Neural progenitor cell (in vitro differentiated cells): Measurements from ENCODE around the gene MS4A4A. TPM values are rescaled to one million over a fixed set of nuclear protein-coding genes. Genes with fewer than 3 reads are reported as not detected.

Experiments used
- DNase-seq: peaks from one replicate; pipeline ENCODE4 v3.0.0-alpha.2; 2016; ENCODE audit warnings: low spot score
- H2AFZ ChIP-seq: fragments of 200-600 bp; sonication (generic); replicated peaks from 2 replicates; pipeline ENCODE4 v1.6.1; 2016; ENCODE audit warnings: antibody characterized with exemption
- H3F3A ChIP-seq: fragments of 200-600 bp; sonication (generic); 2 replicates; pipeline ENCODE4 v1.6.1; 2016; ENCODE audit warnings: antibody characterized with exemption, low read depth
- H3K27ac ChIP-seq: fragments of 200-600 bp; sonication (generic); 2 replicates; pipeline ENCODE4 v1.5.1; 2016; ENCODE audit warnings: mild to moderate bottlenecking
- H3K27me3 ChIP-seq: fragments of 200-600 bp; sonication (generic); 2 replicates; pipeline ENCODE4 v1.6.1; 2016; ENCODE audit warnings: mild to moderate bottlenecking, moderate library complexity
- H3K36me3 ChIP-seq: fragments of 200-600 bp; sonication (generic); 2 replicates; pipeline ENCODE4 v1.5.1; 2016
- H3K4me1 ChIP-seq: fragments of 200-600 bp; sonication (generic); 2 replicates; pipeline ENCODE4 v1.6.1; 2016; ENCODE audit warnings: mixed run types
- H3K4me2 ChIP-seq: fragments of 200-600 bp; sonication (generic); 2 replicates; pipeline ENCODE4 v1.6.1; 2016
- H3K4me3 ChIP-seq: fragments of 200-600 bp; sonication (generic); 2 replicates; pipeline ENCODE4 v1.5.1; 2016
- H3K79me2 ChIP-seq: fragments of 200-600 bp; sonication (generic); 2 replicates; pipeline ENCODE4 v1.6.1; 2016; ENCODE audit warnings: low read depth
- H3K9ac ChIP-seq: fragments of 200-600 bp; sonication (generic); 2 replicates; pipeline ENCODE4 v1.6.1; 2016
- H3K9me3 ChIP-seq: fragments of 200-600 bp; sonication (generic); 2 replicates; pipeline ENCODE4 v1.5.1; 2016; ENCODE audit warnings: low read depth
- H4K20me1 ChIP-seq: fragments of 200-600 bp; sonication (generic); 2 replicates; pipeline ENCODE4 v1.6.1; 2016; ENCODE audit warnings: low read depth
- H3K27ac Mint-ChIP-seq: 3 replicates; pipeline ENCODE4 v1.8.0; 2021; ENCODE audit warnings: mixed read lengths
- H3K27me3 Mint-ChIP-seq: 2 replicates; pipeline ENCODE4 v1.8.0; 2022; ENCODE audit warnings: low read depth, mild to moderate bottlenecking, inconsistent platforms, moderate library complexity, mixed read lengths; ENCODE audit not compliant: insufficient read depth
- H3K36me3 Mint-ChIP-seq: 3 replicates; pipeline ENCODE4 v1.8.0; 2021; ENCODE audit warnings: mixed read lengths
- H3K4me1 Mint-ChIP-seq: 3 replicates; pipeline ENCODE4 v1.8.0; 2021; ENCODE audit warnings: mixed read lengths
- H3K4me3 Mint-ChIP-seq: 3 replicates; pipeline ENCODE4 v1.8.0; 2021; ENCODE audit warnings: mild to moderate bottlenecking, moderate library complexity, mixed read lengths
- H3K9me3 Mint-ChIP-seq: 3 replicates; pipeline ENCODE4 v1.8.0; 2020; ENCODE audit warnings: mixed read lengths
- CTCF ChIP-seq: fragments of 200-600 bp; sonication (generic); IDR thresholded peaks from 2 replicates; pipeline ENCODE4 v1.5.1; 2017; ENCODE audit warnings: antibody characterized with exemption, mild to moderate bottlenecking
- EZH2 ChIP-seq: fragments of 200-600 bp; sonication (generic); IDR thresholded peaks from 2 replicates; pipeline ENCODE4 v1.6.1; 2017; ENCODE audit warnings: antibody characterized with exemption, mild to moderate bottlenecking, moderate library complexity
- EZH2phosphoT487 ChIP-seq: fragments of 200-600 bp; sonication (generic); IDR thresholded peaks from 2 replicates; pipeline ENCODE4 v1.6.1; 2017; ENCODE audit warnings: antibody characterized with exemption
- total RNA-seq: library from RNA; depleted of rRNA; stranded (reverse); fragments of >200 nt; gene quantifications from 2 replicates; pipeline ENCODE4 v1.2.3, GENCODE V29; 2015; ENCODE audit warnings: low replicate concordance

MS4A4A gene
- total RNA-seq, 1 donor from 2014 or later: not detected

GRCh38 chr11:60347084-60347797 is 66.8 kb downstream of the MS4A4A start:
- Mint-ChIP-seq H3K4me3 (no peak overlapping the region), H3K9me3 (no peaks in the 10 kb centered on the region), H3K4me1 (no peaks in the 10 kb centered on the region), H3K27ac (no peak overlapping the region), H3K36me3 (no peaks in the 10 kb centered on the region), H3K27me3 (peaks cover under 1% of the 10 kb centered on the region)
- Histone ChIP-seq H3K9ac (no peak overlapping the region), H3K9me3 (no peaks in the 10 kb centered on the region), H3K4me2 (no peak overlapping the region), H3K27me3 (no peaks in the 10 kb centered on the region), H3K79me2 (no peaks in the 10 kb centered on the region), H3K27ac (no peak overlapping the region), H4K20me1 (no peaks in the 10 kb centered on the region), H3K4me1 (no peaks in the 10 kb centered on the region), H3K4me3 (no peak overlapping the region), H3F3A (no peaks in the 10 kb centered on the region), H3K36me3 (no peaks in the 10 kb centered on the region), H2AFZ (no peak overlapping the region)
- TF ChIP-seq EZH2phosphoT487 (no peak), EZH2 (no peak), CTCF (no peak)
- no peak for DNase-seq

- Mint-ChIP-seq H3K27me3 (no peaks in the 10 kb centered on the region), H3K9me3 (no peaks in the 10 kb centered on the region), H3K4me1 (no peaks in the 10 kb centered on the region), H3K27ac (no peak overlapping the region), H3K36me3 (no peaks in the 10 kb centered on the region), H3K4me3 (no peak overlapping the region)
- Histone ChIP-seq H3K27me3 (no peaks in the 10 kb centered on the region), H3K27ac (no peak overlapping the region), H3K79me2 (no peaks in the 10 kb centered on the region), H4K20me1 (no peaks in the 10 kb centered on the region), H3K4me1 (no peaks in the 10 kb centered on the region), H3K36me3 (no peaks in the 10 kb centered on the region), H3K9me3 (no peaks in the 10 kb centered on the region), H2AFZ (no peak overlapping the region), H3K9ac (no peak overlapping the region), H3F3A (no peaks in the 10 kb centered on the region), H3K4me2 (no peak overlapping the region), H3K4me3 (no peak overlapping the region)
- TF ChIP-seq EZH2 (no peak), EZH2phosphoT487 (no peak), CTCF (peak; percentile 35)
- no peak for DNase-seq
Observed at GRCh38 chr11:60348116-60348515, 67.7 kb downstream of the MS4A4A start.

GRCh38 chr11:60349990-60350389 is 69.5 kb downstream of the MS4A4A start:
- Histone ChIP-seq H3K27ac (no peak overlapping the region), H3F3A (no peaks in the 10 kb centered on the region), H3K79me2 (no peaks in the 10 kb centered on the region), H3K27me3 (no peaks in the 10 kb centered on the region), H3K4me1 (no peaks in the 10 kb centered on the region), H3K4me2 (no peak overlapping the region), H3K36me3 (no peaks in the 10 kb centered on the region), H3K4me3 (no peak overlapping the region), H4K20me1 (no peaks in the 10 kb centered on the region), H3K9me3 (no peaks in the 10 kb centered on the region), H3K9ac (no peak overlapping the region), H2AFZ (no peak overlapping the region)
- Mint-ChIP-seq H3K27me3 (no peaks in the 10 kb centered on the region), H3K4me1 (no peaks in the 10 kb centered on the region), H3K9me3 (peaks cover 2% of the 10 kb centered on the region), H3K36me3 (no peaks in the 10 kb centered on the region), H3K27ac (no peak overlapping the region), H3K4me3 (no peak overlapping the region)
- TF ChIP-seq EZH2: no peak
- DNase-seq: no peak

- H3F3A ChIP-seq: no peaks in the 10 kb centered on the region
- no peaks in the 10 kb centered on the region for H3K36me3 ChIP-seq
- no peaks in the 10 kb centered on the region for H3K27me3 ChIP-seq
- H3K9me3 ChIP-seq: no peaks in the 10 kb centered on the region
- no peaks in the 10 kb centered on the region for H3K4me1 ChIP-seq
- H4K20me1 ChIP-seq: no peaks in the 10 kb centered on the region
- no peak overlapping the region for H3K4me3 ChIP-seq
- TF ChIP-seq EZH2 (no peak), EZH2phosphoT487 (no peak), CTCF (no peak)
- H3K27ac Mint-ChIP-seq: no peak overlapping the region
- H3K36me3 Mint-ChIP-seq: no peaks in the 10 kb centered on the region
- H3K79me2 ChIP-seq: no peaks in the 10 kb centered on the region
- peaks cover 7% of the 10 kb centered on the region for H3K9me3 Mint-ChIP-seq
- no peaks in the 10 kb centered on the region for H3K4me1 Mint-ChIP-seq
- no peak overlapping the region for H3K4me2 ChIP-seq
- H3K9ac ChIP-seq: no peak overlapping the region
- H3K4me3 Mint-ChIP-seq: no peak overlapping the region
- no peak overlapping the region for H3K27ac ChIP-seq
- no peak for DNase-seq
- H2AFZ ChIP-seq: no peak overlapping the region
- no peaks in the 10 kb centered on the region for H3K27me3 Mint-ChIP-seq
Observed at GRCh38 chr11:60357771-60358170, 77.3 kb downstream of the MS4A4A start.
